HepG2 (cell line): Measurements from ENCODE around the gene PLPPR3.

Experiments
- ATF2 ChIP-seq: sonication (generic); formaldehyde crosslinking; IDR thresholded peaks from 2 replicates; pipeline ENCODE4 v1.4.0; 2020; ENCODE audit warnings: missing genetic modification reagents
- CEBPZ ChIP-seq: IDR thresholded peaks from 2 replicates; pipeline ENCODE4 v1.6.1; 2012; ENCODE audit warnings: low read length, improper control_type of control experiment
- HNF1B ChIP-seq: sonication (generic); formaldehyde crosslinking; IDR thresholded peaks from 2 replicates; pipeline ENCODE4 v1.5.1; 2020; ENCODE audit warnings: mild to moderate bottlenecking, moderate library complexity, missing genetic modification reagents
- KAT2B ChIP-seq: fragments of 150-350 bp; IDR thresholded peaks from 2 replicates; pipeline ENCODE4 v1.6.1; 2014; ENCODE audit warnings: low read depth, low read length, borderline replicate concordance
- LCORL ChIP-seq, 2 experiments: fragments of 450-650 bp in 1 of 2; sonication (generic) in 1 of 2; formaldehyde crosslinking in 1 of 2; IDR thresholded peaks; 2 replicates each; pipeline versions ENCODE4 v1.5.0 to v1.6.1; 2017 to 2020; ENCODE audit warnings: antibody characterized with exemption in 1 of 2, missing genetic modification reagents in 1 of 2
- NRL ChIP-seq: sonication (generic); formaldehyde crosslinking; IDR thresholded peaks from 2 replicates; pipeline ENCODE4 v1.5.0; 2020; ENCODE audit warnings: missing genetic modification reagents, mild to moderate bottlenecking, moderate library complexity, borderline replicate concordance
- SP2 ChIP-seq: sonication (generic); formaldehyde crosslinking; IDR thresholded peaks from 2 replicates; pipeline ENCODE4 v1.5.1; 2020; ENCODE audit warnings: mild to moderate bottlenecking, missing genetic modification reagents
- TCF7L2 ChIP-seq: IDR thresholded peaks from 2 replicates; pipeline ENCODE4 v1.6.1; 2011; ENCODE audit warnings: mild to moderate bottlenecking, low read depth, low read length, moderate library complexity
- USF2 ChIP-seq, 2 experiments: sonication (generic) in 1 of 2; formaldehyde crosslinking in 1 of 2; IDR thresholded peaks; 2 replicates each; pipeline versions ENCODE4 v1.5.1 to v1.6.1; 2011 to 2020; ENCODE audit warnings: borderline replicate concordance in 1 of 2, low read depth in 1 of 2, low read length in 1 of 2, mild to moderate bottlenecking in 1 of 2, missing genetic modification reagents in 1 of 2, moderate library complexity in 1 of 2
- ZBTB39 ChIP-seq: sonication (generic); formaldehyde crosslinking; IDR thresholded peaks from 2 replicates; pipeline ENCODE4 v1.5.0; 2020; ENCODE audit warnings: missing genetic modification reagents
- ZHX1 ChIP-seq: sonication (generic); formaldehyde crosslinking; IDR thresholded peaks from 2 replicates; pipeline ENCODE4 v1.8.1; 2022; ENCODE audit warnings: low read depth, mild to moderate bottlenecking, missing genetic modification reagents
- ZNF609 ChIP-seq: sonication (generic); formaldehyde crosslinking; IDR thresholded peaks from 2 replicates; pipeline ENCODE4 v1.4.0; 2020; ENCODE audit warnings: mild to moderate bottlenecking, missing genetic modification reagents, borderline replicate concordance
- ZNF713 ChIP-seq: sonication (generic); formaldehyde crosslinking; IDR thresholded peaks from 2 replicates; pipeline ENCODE4 v1.4.0; 2020; ENCODE audit warnings: mild to moderate bottlenecking, missing genetic modification reagents

GRCh38 chr19:771332-771785, 50.4 kb downstream of the PLPPR3 start:
- TF ChIP-seq ZNF713 (CRISPR knock-in tag) (no peak), USF2 (IDR thresholded peaks at IDR 0.05; ENCODE audit: low read depth, low read length) (no peak), USF2 (CRISPR knock-in tag; IDR thresholded peaks at IDR 0.05; ENCODE audit: borderline replicate concordance) (no peak), NRL (CRISPR knock-in tag) (no peak), KAT2B (no peak), CEBPZ (no peak), TCF7L2 (no peak), ZBTB39 (CRISPR knock-in tag) (no peak), ATF2 (no peak), LCORL (IDR thresholded peaks at IDR 0.05) (no peak), LCORL (CRISPR knock-in tag; IDR thresholded peaks at IDR 0.05) (no peak), HNF1B (CRISPR knock-in tag) (no peak), ZNF609 (no peak), ZHX1 (CRISPR knock-in tag) (no peak), SP2 (CRISPR knock-in tag) (no peak)
